Body of pancreas (tissue), 4 donors: ENCODE data around the gene MLPH. TPM values are rescaled to one million over a fixed set of nuclear protein-coding genes. Genes with fewer than 3 reads are reported as not detected.

Source experiments
- ATAC-seq: fragments of 150-250 bp; one replicate; pipeline ENCODE4 v1.9.1; 2016
- DNase-seq, 4 donors: peaks; one replicate each; pipeline ENCODE4 v3.0.0-alpha.2; 2019
- H3K27ac ChIP-seq, 4 donors: fragments of 200-600 bp; sonication (generic); 1 replicate in 3 of 4; 2 replicates in 1 of 4; pipeline versions ENCODE4 v1.5.1 to v1.6.1; 2016 to 2019; ENCODE audit warnings: mild to moderate bottlenecking in 1 of 4, mixed read lengths in 1 of 4, moderate library complexity in 1 of 4
- H3K27me3 ChIP-seq, 2 donors: fragments of 200-600 bp; sonication (generic); one replicate each; pipeline ENCODE4 v1.6.0; 2016; ENCODE audit warnings: mild to moderate bottlenecking in 1 of 2
- H3K36me3 ChIP-seq, 2 donors: fragments of 200-600 bp; sonication (generic); replicated peaks in 1 of 2; 2 replicates each; pipeline ENCODE4 v1.5.1; 2016; ENCODE audit warnings: low read depth in 2 of 2; ENCODE audit not compliant: insufficient read depth in 1 of 2
- H3K4me1 ChIP-seq: fragments of 200-600 bp; sonication (generic); one replicate; pipeline ENCODE4 v1.6.0; 2016
- H3K4me3 ChIP-seq, 2 donors: fragments of 200-600 bp; sonication (generic); 1 replicate in 1 of 2; 2 replicates in 1 of 2; pipeline ENCODE4 v1.5.1; 2016 to 2019
- H3K9me3 ChIP-seq, 3 donors: fragments of 200-600 bp; sonication (generic); 1 replicate in 2 of 3; 2 replicates in 1 of 3; pipeline ENCODE4 v1.5.1; 2016
- POLR2A ChIP-seq, 3 donors: fragments of 450-650 bp; IDR thresholded peaks; one replicate each; pipeline ENCODE4 v1.6.1; 2016; ENCODE audit warnings: antibody characterized with exemption in 3 of 3, mild to moderate bottlenecking in 2 of 3
- WGBS, 2 donors: methylation state at CpG; one replicate each; pipeline ENCODE4 v1.1.5; 2017; 5-methylcytosine and 5-hydroxymethylcytosine counted together
- intact Hi-C: fragments of 100-400 bp; cut with DNase I; formaldehyde crosslinking; loops from one replicate; pipeline ENCODE4 v1.15.1; 2023
- total RNA-seq, 2 donors: library from RNA; depleted of rRNA; stranded (reverse); fragments of >200 nt; gene quantifications; one replicate each; pipeline ENCODE4 v1.1.0, GENCODE V29; 2016
- TF ChIP-seq, protein P1 (sequence below), 7 experiments: fragments of 450-650 bp in 4 of 7; fragments of 200-600 bp in 3 of 7; sonication (generic) in 3 of 7; IDR thresholded peaks; one replicate each; pipeline ENCODE4 v1.5.1; 2016 to 2019; ENCODE audit warnings: antibody characterized with exemption in 7 of 7

Gene MLPH
- total RNA-seq, 2 donors from 2014 or later, result 30.3 to 64.3 TPM

DNA sequence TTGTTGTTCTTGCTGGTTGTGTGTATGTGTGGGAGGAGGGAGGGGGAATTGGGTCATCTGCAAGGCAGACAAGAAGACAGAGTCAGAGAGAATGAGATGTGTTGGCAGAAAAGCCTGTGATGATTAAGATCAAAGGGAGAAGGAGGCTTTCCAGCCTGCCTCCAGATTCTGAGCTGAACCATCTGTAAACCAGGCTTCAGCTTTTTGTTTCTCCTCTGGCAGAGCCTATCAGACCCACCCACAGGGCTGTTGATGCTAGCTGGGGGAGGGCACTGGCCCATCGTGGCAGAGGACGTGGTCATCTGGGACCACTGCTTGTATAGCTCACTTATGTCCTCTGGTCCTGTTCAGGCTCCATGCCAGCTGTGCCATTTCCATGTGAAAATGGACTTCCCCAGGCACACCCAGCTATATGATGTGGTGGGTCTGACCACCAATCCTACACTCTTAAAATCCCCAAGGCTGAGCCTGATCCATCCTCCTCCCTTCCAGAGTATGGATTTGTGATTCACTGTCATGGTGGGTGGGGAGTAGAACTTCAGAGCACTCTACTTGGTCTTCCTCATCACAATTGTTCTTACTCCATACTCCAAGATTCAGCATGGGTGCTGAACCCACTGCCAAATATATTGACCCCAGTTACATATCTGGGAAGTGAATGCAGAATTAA lies 45.3 kb upstream of the MLPH start:
- DNase-seq (no peak), ATAC-seq (no peak)
- Histone ChIP-seq H3K4me1 (peaks cover 12% of the 10 kb centered on the region), H3K36me3 (no peaks in the 10 kb centered on the region), H3K4me3 (no peak overlapping the region), H3K27ac (no peak overlapping the region), H3K27me3 (no peaks in the 10 kb centered on the region), H3K9me3 (no peaks in the 10 kb centered on the region)
- 23 to 40% methylated on average over 2 of the region's 2 CpGs for WGBS, 2 donors
- intact Hi-C loops, result no loop called here
- no peak for TF ChIP-seq POLR2A (IDR thresholded peaks at IDR 0.05)
- TF ChIP-seq, protein P1, sequence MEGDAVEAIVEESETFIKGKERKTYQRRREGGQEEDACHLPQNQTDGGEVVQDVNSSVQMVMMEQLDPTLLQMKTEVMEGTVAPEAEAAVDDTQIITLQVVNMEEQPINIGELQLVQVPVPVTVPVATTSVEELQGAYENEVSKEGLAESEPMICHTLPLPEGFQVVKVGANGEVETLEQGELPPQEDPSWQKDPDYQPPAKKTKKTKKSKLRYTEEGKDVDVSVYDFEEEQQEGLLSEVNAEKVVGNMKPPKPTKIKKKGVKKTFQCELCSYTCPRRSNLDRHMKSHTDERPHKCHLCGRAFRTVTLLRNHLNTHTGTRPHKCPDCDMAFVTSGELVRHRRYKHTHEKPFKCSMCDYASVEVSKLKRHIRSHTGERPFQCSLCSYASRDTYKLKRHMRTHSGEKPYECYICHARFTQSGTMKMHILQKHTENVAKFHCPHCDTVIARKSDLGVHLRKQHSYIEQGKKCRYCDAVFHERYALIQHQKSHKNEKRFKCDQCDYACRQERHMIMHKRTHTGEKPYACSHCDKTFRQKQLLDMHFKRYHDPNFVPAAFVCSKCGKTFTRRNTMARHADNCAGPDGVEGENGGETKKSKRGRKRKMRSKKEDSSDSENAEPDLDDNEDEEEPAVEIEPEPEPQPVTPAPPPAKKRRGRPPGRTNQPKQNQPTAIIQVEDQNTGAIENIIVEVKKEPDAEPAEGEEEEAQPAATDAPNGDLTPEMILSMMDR (IDR thresholded peaks at IDR 0.05), result no peak

- no peak overlapping the region for H3K4me3 ChIP-seq
- DNase-seq, result no peak
- 80 to 85% methylated on average over 2 of the region's 2 CpGs for WGBS, 2 donors
- no peaks in the 10 kb centered on the region for H3K36me3 ChIP-seq
- H3K4me1 ChIP-seq, result peaks cover 2% of the 10 kb centered on the region
- H3K27ac ChIP-seq, result no peak overlapping the region
- intact Hi-C loops, result no loop called here
- H3K9me3 ChIP-seq, result no peaks in the 10 kb centered on the region
- TF ChIP-seq, protein P1 (IDR thresholded peaks at IDR 0.05), result no peak
- no peak for TF ChIP-seq POLR2A (IDR thresholded peaks at IDR 0.05)
- no peaks in the 10 kb centered on the region for H3K27me3 ChIP-seq
- no peak for ATAC-seq
These were observed 43.0 kb upstream of the MLPH start for GRCh38 chr2:237444071-237444470.

- 85 to 87% methylated on average over 8 to 25 of the region's 26 CpGs for WGBS, 2 donors
- Histone ChIP-seq H3K27me3 (no peaks in the 10 kb centered on the region), H3K36me3 (no peaks in the 10 kb centered on the region), H3K4me1 (peaks cover 7% of the 10 kb centered on the region), H3K9me3 (no peaks in the 10 kb centered on the region), H3K4me3 (no peak overlapping the region), H3K27ac (no peak overlapping the region)
- no peak for ATAC-seq
- DNase-seq, result no peak
- intact Hi-C loops, result no loop called here
- TF ChIP-seq POLR2A (IDR thresholded peaks at IDR 0.05), result no peak
- TF ChIP-seq, protein P1 (IDR thresholded peaks at IDR 0.05), result no peak
These were observed 41.3 kb upstream of the MLPH start for GRCh38 chr2:237445611-237446337.

- H3K27me3 ChIP-seq, result no peaks in the 10 kb centered on the region
- WGBS, 2 donors, result 68 to 83% methylated on average over 6 of the region's 6 CpGs
These were observed 40.7 kb upstream of the MLPH start for GRCh38 chr2:237446338-237446665.

More at GRCh38 chr2:237446338-237446665, 40.7 kb upstream of the MLPH start:
- intact Hi-C loops, result no loop called here
- TF ChIP-seq, protein P1 (IDR thresholded peaks at IDR 0.05), result no peak
- TF ChIP-seq POLR2A (IDR thresholded peaks at IDR 0.05), result no peak
- peak in 1 of 4 donors; percentile 22 for DNase-seq
- no peak overlapping the region for H3K4me3 ChIP-seq
- H3K36me3 ChIP-seq, result no peaks in the 10 kb centered on the region
- peaks cover 7% of the 10 kb centered on the region for H3K4me1 ChIP-seq
- H3K9me3 ChIP-seq, result no peaks in the 10 kb centered on the region
- ATAC-seq, result peak; percentile 30
- no peak overlapping the region for H3K27ac ChIP-seq
